ENCODE results near the gene GALNT18. TPM values are rescaled to one million over a fixed set of nuclear protein-coding genes. Genes with fewer than 3 reads are reported as not detected.

GALNT18 gene
- total and polyA plus RNA-seq, 3 experiments from 2014 or later = 1.3 TPM; not detected in 1

- Mint-ChIP-seq H3K27me3 (peaks cover 14 to 34% of the 10 kb centered on the region in 2 donors), H3K36me3 (no peaks in the 10 kb centered on the region), H3K4me3 (no peak overlapping the region), H3K27ac (no peak overlapping the region), H3K9me3 (no peaks in the 10 kb centered on the region), H3K4me1 (no peaks in the 10 kb centered on the region)
- Histone ChIP-seq H3K27me3 (ENCODE audit: insufficient read depth, low read length, poor library complexity, severe bottlenecking) (no peaks in the 10 kb centered on the region), H3K4me3 (ENCODE audit: low read length) (no peak overlapping the region), H3K9me3 (ENCODE audit: low read length) (no peaks in the 10 kb centered on the region), H3K36me3 (ENCODE audit: insufficient read depth, low read length) (no peaks in the 10 kb centered on the region), H3K4me1 (ENCODE audit: insufficient read depth, low read length) (no peaks in the 10 kb centered on the region), H3K27ac (ENCODE audit: low read depth, low read length) (no peak overlapping the region)
- DNase-seq = peak; percentile 4 to 59 (median 30)
- CTCF ChIA-PET = no interaction called here
- POLR2A ChIA-PET = no interaction called here
These were observed 355.7 kb downstream of the GALNT18 start for GRCh38 chr11:11265994-11266606.

DNA sequence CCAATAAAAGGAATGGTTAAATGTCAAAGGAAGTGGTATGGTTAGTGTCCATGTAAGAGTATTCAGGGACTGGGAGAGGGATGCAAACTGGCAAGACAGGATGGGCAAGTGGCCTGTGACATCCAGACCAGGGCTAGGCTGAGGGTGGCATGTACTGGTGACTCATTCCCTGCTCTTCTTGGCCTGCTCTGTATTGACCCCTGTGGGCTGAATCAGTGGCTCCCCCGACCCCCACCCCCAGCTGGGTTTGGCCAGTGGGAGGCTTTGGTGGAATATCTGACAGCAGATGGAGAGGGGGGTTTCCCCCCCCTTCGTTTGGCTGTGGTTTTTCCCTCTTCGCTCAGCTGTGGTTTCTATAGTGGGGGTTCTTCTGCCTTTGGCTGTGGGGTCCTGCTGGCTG, 356.5 kb downstream of the GALNT18 start:
- Mint-ChIP-seq H3K9me3 (no peaks in the 10 kb centered on the region), H3K36me3 (no peaks in the 10 kb centered on the region), H3K4me1 (no peaks in the 10 kb centered on the region), H3K4me3 (no peak overlapping the region), H3K27me3 (peaks cover 14 to 40% of the 10 kb centered on the region in 2 donors), H3K27ac (no peak overlapping the region)
- Histone ChIP-seq H3K36me3 (ENCODE audit: insufficient read depth, low read length) (no peaks in the 10 kb centered on the region), H3K27ac (ENCODE audit: low read depth, low read length) (no peak overlapping the region), H3K27me3 (ENCODE audit: insufficient read depth, low read length, poor library complexity, severe bottlenecking) (no peaks in the 10 kb centered on the region), H3K4me1 (ENCODE audit: insufficient read depth, low read length) (no peaks in the 10 kb centered on the region), H3K4me3 (ENCODE audit: low read length) (no peak overlapping the region), H3K9me3 (ENCODE audit: low read length) (no peaks in the 10 kb centered on the region)
- ChIA-PET CTCF (no interaction called here), POLR2A (no interaction called here)
- DNase-seq = no peak

GRCh38 chr11:11263238-11264005, 358.4 kb downstream of the GALNT18 start:
- no peaks in the 10 kb centered on the region for H3K9me3 Mint-ChIP-seq
- no peak overlapping the region for H3K4me3 Mint-ChIP-seq
- Histone ChIP-seq H3K4me3 (ENCODE audit: low read length) (no peak overlapping the region), H3K27me3 (ENCODE audit: insufficient read depth, low read length, poor library complexity, severe bottlenecking) (no peaks in the 10 kb centered on the region), H3K9me3 (ENCODE audit: low read length) (no peaks in the 10 kb centered on the region), H3K36me3 (ENCODE audit: insufficient read depth, low read length) (no peaks in the 10 kb centered on the region), H3K27ac (ENCODE audit: low read depth, low read length) (no peak overlapping the region), H3K4me1 (ENCODE audit: insufficient read depth, low read length) (no peaks in the 10 kb centered on the region)
- peaks cover 17 to 48% of the 10 kb centered on the region in 2 donors for H3K27me3 Mint-ChIP-seq
- ChIA-PET POLR2A (no interaction called here), CTCF (no interaction called here)
- no peaks in the 10 kb centered on the region for H3K4me1 Mint-ChIP-seq
- DNase-seq = no peak
- H3K27ac Mint-ChIP-seq = no peak overlapping the region
- H3K36me3 Mint-ChIP-seq = no peaks in the 10 kb centered on the region

- Histone ChIP-seq H3K4me1 (ENCODE audit: insufficient read depth, low read length) (no peaks in the 10 kb centered on the region), H3K27me3 (ENCODE audit: insufficient read depth, low read length, poor library complexity, severe bottlenecking) (no peaks in the 10 kb centered on the region), H3K9me3 (ENCODE audit: low read length) (no peaks in the 10 kb centered on the region), H3K4me3 (ENCODE audit: low read length) (no peak overlapping the region), H3K36me3 (ENCODE audit: insufficient read depth, low read length) (no peaks in the 10 kb centered on the region), H3K27ac (ENCODE audit: low read depth, low read length) (no peak overlapping the region)
- H3K36me3 Mint-ChIP-seq = no peaks in the 10 kb centered on the region
- H3K4me1 Mint-ChIP-seq = no peaks in the 10 kb centered on the region
- H3K27me3 Mint-ChIP-seq = peaks cover 17 to 50% of the 10 kb centered on the region in 2 donors
- H3K27ac Mint-ChIP-seq = peak overlapping the region in 1 of 8 donors; percentile 44
- ChIA-PET POLR2A (no interaction called here), CTCF (no interaction called here)
- no peak for DNase-seq
- no peaks in the 10 kb centered on the region for H3K9me3 Mint-ChIP-seq
- no peak overlapping the region for H3K4me3 Mint-ChIP-seq
These were observed 359.5 kb downstream of the GALNT18 start for GRCh38 chr11:11262171-11262920.

- Histone ChIP-seq H3K27me3 (ENCODE audit: insufficient read depth, low read length, poor library complexity, severe bottlenecking) (no peaks in the 10 kb centered on the region), H3K36me3 (ENCODE audit: insufficient read depth, low read length) (no peaks in the 10 kb centered on the region), H3K9me3 (ENCODE audit: low read length) (no peaks in the 10 kb centered on the region), H3K27ac (ENCODE audit: low read depth, low read length) (no peak overlapping the region), H3K4me3 (ENCODE audit: low read length) (no peak overlapping the region), H3K4me1 (ENCODE audit: insufficient read depth, low read length) (no peaks in the 10 kb centered on the region)
- Mint-ChIP-seq H3K4me3 (no peak overlapping the region), H3K36me3 (no peaks in the 10 kb centered on the region), H3K9me3 (no peaks in the 10 kb centered on the region), H3K4me1 (no peaks in the 10 kb centered on the region), H3K27me3 (peaks cover 17 to 50% of the 10 kb centered on the region in 2 donors), H3K27ac (no peak overlapping the region)
- ChIA-PET POLR2A (no interaction called here), CTCF (no interaction called here)
- no peak for DNase-seq
These were observed 360.2 kb downstream of the GALNT18 start for GRCh38 chr11:11261629-11262028.

DNA sequence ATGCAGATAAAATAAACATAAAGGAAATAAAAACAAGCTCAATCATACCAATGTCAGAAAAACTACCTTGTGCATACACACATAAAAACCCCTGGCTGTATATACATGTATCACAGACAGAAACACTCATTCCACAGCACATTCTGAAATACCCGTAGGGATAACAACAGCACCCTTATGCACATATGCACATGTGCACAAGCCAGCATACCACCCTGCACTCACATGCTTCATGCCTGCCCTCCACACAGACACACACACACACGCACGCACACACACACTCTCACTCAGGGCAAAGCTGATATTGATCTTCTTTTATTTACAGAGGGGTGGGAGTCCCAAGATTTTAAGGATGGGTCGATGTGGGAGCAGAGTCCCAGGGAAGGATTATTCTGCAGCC, 360.9 kb downstream of the GALNT18 start:
- H3K4me3 Mint-ChIP-seq = no peak overlapping the region
- no peak overlapping the region for H3K27ac ChIP-seq (ENCODE audit: low read depth, low read length)
- H3K4me1 ChIP-seq (ENCODE audit: insufficient read depth, low read length) = no peaks in the 10 kb centered on the region
- H3K27me3 ChIP-seq (ENCODE audit: insufficient read depth, low read length, poor library complexity, severe bottlenecking) = no peaks in the 10 kb centered on the region
- no peaks in the 10 kb centered on the region for H3K9me3 Mint-ChIP-seq
- no peaks in the 10 kb centered on the region for H3K36me3 Mint-ChIP-seq
- CTCF ChIA-PET = interaction anchor here (1.1 kb wide), 1 partner anchor 10 kb away, joined by 4 read pairs; no protein-coding TSS in a partner anchor
- no peaks in the 10 kb centered on the region for H3K4me1 Mint-ChIP-seq
- H3K4me3 ChIP-seq (ENCODE audit: low read length) = no peak overlapping the region
- H3K27ac Mint-ChIP-seq = no peak overlapping the region
- DNase-seq = no peak
- POLR2A ChIA-PET = no interaction called here
- no peaks in the 10 kb centered on the region for H3K9me3 ChIP-seq (ENCODE audit: low read length)
- H3K27me3 Mint-ChIP-seq = peaks cover 19 to 47% of the 10 kb centered on the region in 2 donors
- H3K36me3 ChIP-seq (ENCODE audit: insufficient read depth, low read length) = no peaks in the 10 kb centered on the region

DNA sequence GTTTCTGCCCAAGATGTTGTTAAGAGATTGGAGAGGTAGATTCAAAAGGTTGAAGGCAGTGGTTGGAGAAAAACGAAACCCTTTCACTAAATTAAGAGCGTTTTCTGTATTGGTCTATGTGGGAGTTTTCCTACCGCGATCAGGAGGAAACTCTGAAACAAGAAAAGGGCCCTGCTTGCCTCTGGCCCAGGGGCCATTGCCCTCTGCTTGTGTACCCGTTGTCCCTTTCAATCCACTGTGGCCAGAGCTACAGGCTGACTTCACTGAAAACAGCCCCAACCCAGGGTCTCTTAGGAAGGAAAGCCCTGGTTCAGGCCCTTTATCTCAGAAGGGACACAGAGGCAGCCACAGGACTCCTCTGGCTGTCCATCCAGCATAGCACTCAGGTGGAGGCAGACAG, 367.8 kb downstream of the GALNT18 start:
- Histone ChIP-seq H3K27me3 (ENCODE audit: insufficient read depth, low read length, poor library complexity, severe bottlenecking) (no peaks in the 10 kb centered on the region), H3K4me3 (ENCODE audit: low read length) (no peak overlapping the region), H3K36me3 (ENCODE audit: insufficient read depth, low read length) (no peaks in the 10 kb centered on the region), H3K27ac (ENCODE audit: low read depth, low read length) (no peak overlapping the region), H3K4me1 (ENCODE audit: insufficient read depth, low read length) (no peaks in the 10 kb centered on the region), H3K9me3 (ENCODE audit: low read length) (no peaks in the 10 kb centered on the region)
- Mint-ChIP-seq H3K27me3 (peaks cover 5 to 35% of the 10 kb centered on the region in 2 donors), H3K27ac (no peak overlapping the region), H3K9me3 (no peaks in the 10 kb centered on the region), H3K36me3 (no peaks in the 10 kb centered on the region), H3K4me1 (no peaks in the 10 kb centered on the region), H3K4me3 (no peak overlapping the region)
- POLR2A ChIA-PET = no interaction called here
- CTCF ChIA-PET = no interaction called here
- DNase-seq = no peak

DNA sequence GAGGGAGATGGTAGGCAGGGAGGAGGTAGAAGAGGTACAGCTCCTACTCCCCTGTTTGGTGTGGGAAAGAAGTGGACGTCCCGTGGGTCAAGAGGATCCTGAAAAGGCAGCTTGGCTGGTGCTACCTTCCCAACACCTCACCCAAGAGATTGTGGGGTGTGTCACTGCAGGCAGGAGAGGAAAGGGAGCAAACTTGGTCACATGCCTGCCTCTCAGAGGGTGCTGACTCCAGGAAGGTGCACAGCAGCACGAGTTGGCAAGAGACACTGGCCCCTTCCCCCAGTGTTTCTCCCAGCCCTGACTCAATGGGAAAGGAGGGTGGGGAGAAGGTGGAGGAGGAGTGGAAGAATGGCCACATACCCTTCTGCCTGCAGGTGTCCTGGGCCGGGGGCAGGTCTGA, 368.3 kb downstream of the GALNT18 start:
- H3K27me3 Mint-ChIP-seq = peaks cover 5 to 33% of the 10 kb centered on the region in 2 donors
- H3K4me1 Mint-ChIP-seq = no peaks in the 10 kb centered on the region
- Histone ChIP-seq H3K4me3 (ENCODE audit: low read length) (no peak overlapping the region), H3K4me1 (ENCODE audit: insufficient read depth, low read length) (no peaks in the 10 kb centered on the region), H3K27me3 (ENCODE audit: insufficient read depth, low read length, poor library complexity, severe bottlenecking) (no peaks in the 10 kb centered on the region), H3K9me3 (ENCODE audit: low read length) (no peaks in the 10 kb centered on the region), H3K36me3 (ENCODE audit: insufficient read depth, low read length) (no peaks in the 10 kb centered on the region), H3K27ac (ENCODE audit: low read depth, low read length) (no peak overlapping the region)
- H3K27ac Mint-ChIP-seq = no peak overlapping the region
- no peak for DNase-seq
- ChIA-PET POLR2A (no interaction called here), CTCF (no interaction called here)
- no peak overlapping the region for H3K4me3 Mint-ChIP-seq
- H3K36me3 Mint-ChIP-seq = no peaks in the 10 kb centered on the region
- no peaks in the 10 kb centered on the region for H3K9me3 Mint-ChIP-seq
